Measurements from ENCODE around the gene IFITM5.

GRCh38 chr11:249062-249461 lies 50.3 kb downstream of the IFITM5 start:
- TF ChIP-seq CTCF (IDR thresholded peaks at IDR 0.05): no peak
- TF ChIP-seq POLR2AphosphoS5 (IDR thresholded peaks at IDR 0.05; ENCODE audit: insufficient read depth in 1 of 2, low read depth in 1 of 2): no peak
- TF ChIP-seq POLR2A (IDR thresholded peaks at IDR 0.05): no peak
